AG04450 (cell line): ENCODE data around the gene TTC31. TPM values are rescaled to one million over a fixed set of nuclear protein-coding genes. Genes with fewer than 3 reads are reported as not detected.

Experiments
- CTCF ChIA-PET: fragments of 300-600, 350-600 bp; formaldehyde crosslinking; extraction: SDS; loops from one replicate; lab custom pipeline; 2022; ENCODE audit warnings: antibody characterized with exemption, inconsistent platforms; lab: Charles Lee
- POLR2A ChIA-PET: fragments of 350-600 bp; formaldehyde crosslinking; extraction: SDS; loops from one replicate; lab custom pipeline; 2021; ENCODE audit warnings: antibody characterized with exemption, inconsistent platforms; lab: Yijun Ruan, JAX
- DNase-seq: peaks from one replicate; pipeline ENCODE4 v3.0.0-alpha.2; 2011; ENCODE audit warnings: low read depth, low spot score
- H3K27ac ChIP-seq: one replicate; pipeline ENCODE4 v1.5.1; 2012; ENCODE audit warnings: low read depth, low read length, control low read depth
- H3K27me3 ChIP-seq: one replicate; pipeline ENCODE4 v1.6.0; 2012; ENCODE audit warnings: low read length; ENCODE audit not compliant: control insufficient read depth, insufficient read depth
- H3K4me3 ChIP-seq: 2 replicates; pipeline ENCODE4 v1.5.1; 2011; ENCODE audit warnings: mild to moderate bottlenecking, low read depth, low read length, control low read depth
- H3K9me3 ChIP-seq: 2 replicates; pipeline ENCODE4 v1.5.1; 2012; ENCODE audit warnings: low read length; ENCODE audit not compliant: control insufficient read depth, insufficient read depth
- CTCF ChIP-seq: IDR thresholded peaks from 2 replicates; pipeline ENCODE4 v1.5.1; 2011; ENCODE audit warnings: low read depth, low read length, control low read depth, inconsistent platforms
- polyA plus RNA-seq: library from polyadenylated mRNA; depleted of rRNA; stranded (reverse); fragments of >200 nt; gene quantifications from 2 replicates; pipeline ENCODE4 v1.2.3, GENCODE V29; 2011

Gene TTC31
- polyA plus RNA-seq, 1 experiment: 16.4 TPM

DNA sequence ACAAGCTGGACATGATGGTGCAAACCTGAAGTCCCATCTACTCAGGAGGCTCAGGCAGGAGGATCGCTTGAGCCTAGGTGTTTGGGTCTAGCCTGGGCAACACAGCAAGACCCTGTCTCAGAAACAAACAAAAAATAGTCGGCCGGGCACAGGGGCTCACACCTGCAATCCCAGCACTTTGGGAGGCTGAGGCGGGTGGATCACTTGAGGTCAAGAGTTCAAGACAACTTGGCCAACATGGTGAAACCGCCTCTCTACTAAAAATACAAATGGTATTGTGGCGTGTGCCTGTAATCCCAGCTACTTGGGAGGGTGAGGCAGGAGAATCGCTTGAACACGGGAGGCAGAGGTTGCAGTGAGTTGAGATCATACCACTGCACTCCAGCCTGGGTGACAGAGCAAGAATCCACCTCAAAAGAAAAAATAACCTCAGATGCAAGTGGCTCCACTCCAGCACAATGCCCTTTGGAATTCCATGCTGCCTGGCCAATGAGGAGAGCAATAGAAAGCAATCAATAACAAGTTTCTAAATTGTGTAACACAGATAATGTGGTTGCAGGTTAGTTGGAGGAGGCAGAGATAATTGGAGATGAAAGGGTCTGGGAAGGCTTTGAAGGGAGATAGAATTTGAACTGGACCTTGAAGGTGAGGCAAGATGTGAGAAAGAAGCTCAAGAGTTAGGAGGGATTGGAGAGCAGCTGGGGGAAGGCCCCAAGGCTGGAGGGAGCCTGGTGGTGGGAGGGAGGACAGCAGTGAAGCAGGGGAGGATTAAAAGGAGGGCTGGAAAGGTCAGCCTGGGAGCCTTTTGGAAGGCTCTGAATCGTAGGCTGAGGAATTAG lies 6.0 kb downstream of the TTC31 start:
- no peaks in the 10 kb centered on the region for H3K27me3 ChIP-seq
- H3K9me3 ChIP-seq: no peaks in the 10 kb centered on the region
- DNase-seq: no peak
- H3K27ac ChIP-seq: no peak overlapping the region
- ChIA-PET POLR2A (interaction anchor here (1.0 kb wide), 1 partner anchor 15 kb away, joined by 3 read pairs; no protein-coding TSS in a partner anchor), CTCF (interaction anchor here (12.6 kb wide), 1 partner anchor 98 kb away, joined by 174 read pairs; no protein-coding TSS in a partner anchor)
- TF ChIP-seq CTCF: no peak
- no peak overlapping the region for H3K4me3 ChIP-seq

DNA sequence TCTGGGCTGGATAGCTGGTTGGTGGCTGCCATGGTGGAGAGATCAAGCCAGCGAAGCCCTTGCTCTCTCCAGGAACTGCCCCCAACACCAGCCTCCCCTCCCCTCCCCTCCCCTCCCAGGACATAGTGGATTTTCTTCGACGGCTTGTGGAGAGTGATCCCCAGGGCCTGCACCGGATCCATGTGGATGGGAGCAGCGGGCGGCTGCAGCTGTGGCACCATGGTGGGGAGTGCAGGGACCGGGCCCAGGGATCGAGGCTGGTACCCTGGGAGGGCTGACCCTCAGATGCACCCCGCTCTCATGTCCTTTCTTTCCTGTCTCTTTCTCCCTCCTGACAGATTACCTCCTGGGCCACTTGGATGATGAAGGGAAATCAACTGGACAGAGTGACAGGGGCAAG lies 7.0 kb downstream of the TTC31 start:
- no peak overlapping the region for H3K4me3 ChIP-seq
- CTCF ChIA-PET: interaction anchor here (12.6 kb wide), 1 partner anchor 97 kb away, joined by 174 read pairs; no protein-coding TSS in a partner anchor
- POLR2A ChIA-PET: no interaction called here
- H3K27ac ChIP-seq: no peak overlapping the region
- no peaks in the 10 kb centered on the region for H3K27me3 ChIP-seq
- no peak for DNase-seq
- no peak for TF ChIP-seq CTCF
- no peaks in the 10 kb centered on the region for H3K9me3 ChIP-seq

DNA sequence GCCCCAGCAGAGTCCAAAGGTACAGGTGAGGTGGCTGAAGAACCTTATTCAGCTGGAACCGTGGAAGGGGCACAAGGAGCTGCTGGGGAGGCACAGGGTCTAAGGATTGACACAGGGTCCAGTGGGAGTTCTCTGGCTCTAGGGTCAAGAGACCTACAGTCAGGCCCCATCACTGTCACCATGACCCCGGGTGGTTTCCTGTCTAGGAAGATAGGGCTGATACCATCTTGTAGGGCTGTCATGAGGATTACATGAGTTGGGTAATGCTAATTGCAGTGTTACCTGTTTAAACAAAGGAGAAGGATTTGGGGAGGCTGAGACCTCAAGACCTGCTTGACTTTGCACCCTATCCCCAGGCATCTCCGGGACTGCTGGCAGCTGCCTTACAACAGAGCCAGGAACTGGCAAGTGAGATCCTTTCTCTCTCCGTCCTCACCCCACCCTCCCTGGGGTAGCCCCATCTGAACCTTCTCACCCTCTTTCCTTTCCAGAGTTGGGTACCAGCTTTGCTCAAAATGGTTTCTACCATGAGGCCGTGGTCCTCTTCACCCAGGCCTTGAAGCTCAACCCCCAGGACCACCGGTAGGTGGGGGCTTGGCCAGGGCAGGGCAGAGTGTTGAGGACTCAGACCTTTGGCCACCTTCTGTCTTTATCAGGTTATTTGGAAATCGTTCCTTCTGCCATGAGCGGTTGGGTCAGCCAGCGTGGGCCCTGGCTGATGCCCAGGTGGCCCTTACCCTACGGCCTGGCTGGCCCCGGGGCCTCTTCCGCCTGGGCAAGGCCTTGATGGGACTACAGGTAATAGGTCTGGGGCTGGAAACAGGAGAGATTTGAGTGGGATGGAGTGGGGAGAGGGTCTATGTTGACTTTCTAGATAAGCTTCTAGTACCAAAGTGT lies 9.0 kb downstream of the TTC31 start:
- Histone ChIP-seq H3K4me3 (no peak overlapping the region), H3K27me3 (no peaks in the 10 kb centered on the region), H3K27ac (no peak overlapping the region), H3K9me3 (no peaks in the 10 kb centered on the region)
- ChIA-PET CTCF (no interaction called here), POLR2A (no interaction called here)
- TF ChIP-seq CTCF: no peak
- no peak for DNase-seq

DNA sequence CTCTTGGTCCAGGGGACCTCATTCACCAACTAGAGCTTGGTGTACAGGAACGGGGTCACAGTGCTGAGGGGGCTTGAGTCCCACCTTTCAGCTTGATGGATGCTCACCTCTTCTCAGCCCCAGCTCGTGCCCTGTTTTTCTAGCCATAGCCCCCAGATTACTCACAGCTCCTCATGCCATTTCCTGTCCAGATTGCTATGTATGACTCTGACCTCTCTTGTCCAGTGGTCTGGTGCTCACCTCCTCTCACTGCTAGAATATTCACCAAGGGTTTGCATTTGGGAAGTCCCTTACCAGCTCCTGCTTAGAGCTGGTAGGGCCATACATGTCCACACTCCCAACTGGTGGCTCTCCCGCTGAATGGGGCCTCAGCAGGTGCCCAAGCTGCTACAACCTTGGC lies 10.7 kb downstream of the TTC31 start:
- Histone ChIP-seq H3K4me3 (no peak overlapping the region), H3K27ac (no peak overlapping the region), H3K9me3 (no peaks in the 10 kb centered on the region), H3K27me3 (peaks cover 11% of the 10 kb centered on the region)
- CTCF ChIA-PET: interaction anchor here (1.3 kb wide), 1 partner anchor 96 kb away, joined by 4 read pairs; no protein-coding TSS in a partner anchor
- POLR2A ChIA-PET: no interaction called here
- no peak for DNase-seq
- TF ChIP-seq CTCF: no peak
